Activated CD8-positive, alpha-beta memory T cell treated with anti-CD3 and anti-CD28 coated beads, Interleukin-2, amount 50 U/mL, for 1 hour (primary cell): ENCODE measurements around the gene AP1S1.
"Not testable (repeated sequence)": the region's sequence is repeated elsewhere in the genome, so short reads cannot be mapped to it uniquely, and the experiment has no call there.

ENCODE experiments used
- DNase-seq: peaks from one replicate; pipeline ENCODE4 v3.0.0-alpha.2; 2020; ENCODE audit errors: extremely low read depth

Gene AP1S1

DNA sequence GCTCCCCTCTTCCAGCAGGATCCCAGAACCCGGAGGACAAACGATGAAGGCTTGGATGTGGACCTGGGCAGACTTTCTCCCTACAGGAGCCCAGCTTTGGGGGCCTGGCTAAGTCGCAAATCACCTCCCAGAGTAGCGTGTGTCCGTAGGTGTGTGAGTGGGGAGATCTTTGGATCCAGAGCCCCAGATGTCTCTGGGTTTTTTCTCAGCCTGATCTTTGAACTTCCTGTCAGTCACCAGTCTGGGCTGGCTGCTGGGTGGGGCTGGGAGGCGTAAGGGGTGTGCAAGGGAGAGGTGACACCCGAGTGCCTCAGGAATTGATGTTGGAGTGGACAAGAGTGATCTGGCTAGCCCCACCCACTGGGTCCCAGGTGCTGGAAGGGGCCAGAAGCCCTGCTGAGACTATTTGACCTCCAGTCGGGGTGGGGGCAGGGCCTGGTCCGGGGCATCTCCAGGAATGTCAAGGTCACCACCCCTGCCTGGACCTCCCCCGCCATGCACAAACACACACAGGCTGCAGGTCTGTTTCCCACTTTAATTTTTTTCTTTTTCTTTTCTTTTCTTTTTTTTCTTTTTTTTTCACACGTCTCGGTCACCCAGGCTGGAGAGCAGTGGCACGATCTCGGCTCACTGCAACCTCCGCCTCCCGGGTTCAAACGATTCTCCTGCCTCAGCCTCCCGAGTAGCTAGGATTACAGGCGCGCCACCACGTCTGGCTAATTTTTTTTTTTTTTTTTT lies 46.8 kb downstream of the AP1S1 start, which contains the start of gene MOGAT3:
TSS of gene MOGAT3 (minus strand) at position 175 of the 738 bp plus-strand sequence. CDS start 182 bp downstream, outside the sequence.
- no peak for DNase-seq

DNA sequence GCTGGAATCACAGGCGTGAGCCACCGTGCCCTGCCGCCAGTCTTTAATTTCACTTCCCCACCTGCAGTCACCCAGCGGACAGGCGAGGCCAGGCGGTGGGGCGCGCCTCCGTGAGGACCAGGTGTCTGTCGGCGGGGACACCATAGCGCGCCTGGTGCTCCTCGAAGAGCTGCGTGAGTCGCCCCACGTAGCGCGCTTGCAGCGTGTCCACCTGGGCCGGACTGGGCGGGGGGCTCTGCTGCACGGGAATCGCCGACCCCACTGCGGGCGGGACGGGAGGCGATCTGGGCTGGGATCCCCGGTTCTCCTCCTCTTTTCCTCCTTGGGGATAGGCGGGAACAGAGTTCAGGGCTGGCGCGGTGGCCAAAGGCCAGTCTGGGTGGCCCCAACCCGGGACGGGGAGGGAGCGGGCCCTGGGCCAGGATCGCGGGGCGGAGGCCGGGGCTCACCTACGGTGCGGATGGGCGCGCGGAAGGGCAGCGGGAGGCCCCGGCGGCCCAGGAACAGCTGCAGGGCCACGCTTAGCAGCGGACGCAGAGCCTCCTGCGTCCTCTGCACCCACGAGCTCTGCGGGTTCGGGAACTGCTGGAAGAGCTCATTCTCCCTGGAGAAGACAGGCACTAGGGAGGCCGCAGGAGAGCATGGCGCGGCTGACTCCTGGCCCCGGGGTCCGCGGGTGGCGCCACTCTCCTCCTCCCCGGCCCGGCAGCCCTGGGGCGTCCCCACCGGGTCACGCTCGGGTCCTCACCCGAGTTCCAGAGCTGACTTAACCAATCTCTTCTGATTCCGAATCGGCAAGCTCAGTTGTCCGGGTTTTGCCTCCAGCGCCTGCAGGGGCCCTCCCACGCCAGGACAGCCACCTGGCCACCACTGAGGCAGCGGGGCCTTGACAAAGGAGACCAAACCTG lies 47.7 kb downstream of the AP1S1 start:
- DNase-seq: no peak

DNA sequence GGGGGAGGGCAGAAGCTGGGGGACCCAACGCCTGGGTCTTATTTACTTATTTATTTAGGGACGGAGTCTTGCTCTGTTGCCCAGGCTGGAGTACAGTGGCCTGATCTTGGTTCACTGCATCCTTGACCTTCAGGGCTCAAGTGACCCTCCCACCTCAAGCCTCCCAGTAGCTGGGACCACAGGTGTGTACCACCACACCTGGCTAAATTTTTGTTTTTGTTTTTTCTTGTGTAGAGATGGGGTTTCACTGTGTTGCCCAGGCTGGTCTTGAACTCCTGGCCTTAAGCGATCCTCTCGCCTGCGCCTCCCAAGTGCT lies 48.3 kb downstream of the AP1S1 start:
- DNase-seq: no peak

DNA sequence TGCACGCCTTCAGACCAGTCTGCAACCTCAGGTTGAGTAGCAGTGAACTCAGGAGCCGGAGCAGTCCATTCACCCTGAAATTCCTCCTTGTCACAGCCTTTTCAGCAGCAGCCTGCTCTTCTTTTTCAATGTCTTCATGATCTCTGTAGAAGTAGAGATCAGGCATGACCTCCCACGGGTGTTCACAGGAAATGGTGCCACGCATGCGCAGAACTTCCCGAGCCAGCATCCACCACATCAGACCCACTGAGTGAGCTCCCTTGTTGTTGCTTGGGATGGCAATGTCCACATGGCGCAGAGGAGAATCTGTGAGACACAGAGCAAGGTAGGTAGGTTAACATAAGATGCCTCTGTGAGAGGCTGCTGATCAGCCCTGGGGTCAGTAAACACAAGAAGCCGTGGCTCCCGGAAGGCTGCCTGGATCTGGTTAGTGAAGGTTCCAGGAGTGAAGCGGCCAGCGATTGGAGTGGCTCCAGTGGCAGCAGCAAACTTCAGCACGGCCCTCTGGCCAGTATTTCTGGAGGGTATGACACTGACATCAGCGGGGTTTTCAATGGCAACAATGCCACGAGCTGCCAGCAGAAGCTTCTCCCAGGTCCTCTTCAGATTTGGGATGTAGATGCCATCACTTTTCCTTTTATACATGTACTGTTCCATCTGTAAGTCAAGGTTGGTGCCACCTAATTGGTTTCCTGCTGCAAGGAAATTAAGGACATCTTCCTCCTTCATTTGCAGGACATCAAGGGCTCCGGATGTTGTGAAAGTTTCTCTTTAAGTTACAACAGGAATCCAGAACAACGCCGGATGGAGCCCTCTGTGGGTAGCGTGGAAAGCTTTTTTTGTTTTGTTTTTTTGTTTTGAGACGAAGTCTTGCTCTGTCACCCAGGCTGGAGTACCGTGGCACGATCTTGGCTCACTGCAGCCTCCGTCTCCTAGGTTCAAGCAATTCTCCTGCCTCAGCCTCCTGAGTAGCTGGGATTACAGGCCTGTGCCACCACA lies 49.8 kb downstream of the AP1S1 start:
- not testable (repeated sequence) for DNase-seq

DNA sequence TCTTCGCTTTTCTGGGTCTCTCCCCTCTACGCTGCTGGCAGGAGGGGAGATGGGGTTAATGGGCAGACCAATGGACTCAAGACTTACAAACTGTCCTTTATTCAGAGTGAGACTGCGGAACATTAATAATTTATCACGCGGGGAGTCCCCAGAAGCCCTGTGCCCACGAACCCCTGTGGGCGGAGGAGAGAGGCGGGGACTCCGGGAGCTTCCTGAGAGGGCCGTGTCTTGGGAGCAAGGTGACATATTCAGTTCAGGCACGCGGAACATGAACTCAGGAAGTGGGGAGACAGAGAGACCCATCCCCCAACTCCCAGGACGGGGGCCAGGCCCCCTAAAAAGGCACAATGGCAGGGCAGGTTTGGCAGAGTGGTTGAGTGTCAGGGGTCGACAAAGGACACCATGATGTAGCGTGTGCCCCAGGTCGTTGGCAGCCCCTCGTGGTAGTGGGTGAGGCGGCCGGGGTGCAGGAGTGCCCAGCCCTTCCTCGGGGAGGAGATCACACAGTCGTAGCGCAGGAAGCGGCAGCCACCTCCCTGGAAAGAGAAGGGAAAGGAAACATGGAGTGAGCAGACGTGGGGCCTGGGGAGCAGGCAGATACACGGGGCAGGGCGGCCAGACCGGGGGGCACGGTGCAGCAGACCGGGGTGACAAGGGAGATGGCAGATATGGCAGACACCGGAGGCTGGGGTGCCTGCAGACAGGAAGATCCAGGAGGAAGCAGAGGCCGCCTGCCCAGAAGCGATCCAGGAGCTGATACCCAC lies 51.8 kb downstream of the AP1S1 start:
- DNase-seq: no peak

DNA sequence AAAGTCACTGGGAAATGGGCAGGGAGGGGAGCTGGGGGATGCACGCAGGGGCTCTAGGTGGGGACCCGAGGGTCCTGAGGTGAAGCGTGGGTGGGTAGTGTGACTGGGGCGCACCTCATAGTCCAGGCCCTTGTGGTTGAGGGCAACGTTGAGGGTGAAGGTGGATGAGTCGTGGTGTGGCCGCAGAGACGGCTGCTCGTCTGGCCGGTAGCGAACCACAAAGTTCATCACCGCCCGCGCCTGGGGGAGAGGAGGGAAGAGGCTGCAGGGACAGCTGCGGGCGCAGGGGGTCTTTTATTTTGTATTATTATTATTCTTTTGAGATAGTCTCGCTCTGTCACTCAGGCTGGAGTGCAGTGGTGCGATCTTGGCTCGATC lies 52.4 kb downstream of the AP1S1 start:
- DNase-seq: no peak

DNA sequence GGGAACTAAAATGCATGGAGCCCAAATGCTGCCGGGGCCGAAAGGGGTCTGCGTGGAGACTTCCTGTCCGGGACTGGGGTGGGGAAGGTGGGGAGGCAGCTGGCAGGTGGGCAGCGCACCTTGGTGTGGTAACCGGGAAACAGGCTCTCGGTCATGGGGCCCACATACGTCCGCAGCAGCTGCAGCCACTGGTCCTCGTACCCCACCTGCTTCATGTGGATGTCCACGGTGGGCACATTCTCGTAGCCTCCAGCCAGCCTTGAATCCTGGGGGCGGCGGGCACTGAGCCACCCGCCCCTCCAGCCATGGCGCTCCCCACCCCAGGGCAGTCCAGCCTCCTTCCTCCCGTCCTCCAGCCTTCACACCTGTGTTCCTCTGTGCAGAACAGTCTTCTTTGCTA lies 53.2 kb downstream of the AP1S1 start:
- no peak for DNase-seq

DNA sequence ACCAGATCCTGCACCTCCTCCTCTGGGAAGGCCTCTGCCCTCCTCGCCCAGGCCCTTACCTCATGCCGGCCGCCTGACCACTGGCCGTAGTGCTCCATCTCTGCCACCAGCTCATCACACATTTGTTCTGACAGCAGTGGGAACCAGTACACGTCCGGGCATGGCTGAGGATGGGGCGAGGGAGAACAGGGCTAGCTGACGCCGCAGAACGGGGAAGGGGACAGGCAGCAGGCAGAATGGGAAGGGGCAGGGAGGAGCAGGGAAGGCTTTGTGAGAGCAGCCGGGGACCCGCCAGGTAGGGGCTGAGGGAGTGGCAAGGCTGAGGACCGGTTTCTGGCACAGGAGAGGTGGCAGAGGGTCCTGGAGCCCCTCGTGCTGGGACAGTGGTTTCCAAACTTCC lies 54.5 kb downstream of the AP1S1 start:
- DNase-seq: no peak

DNA sequence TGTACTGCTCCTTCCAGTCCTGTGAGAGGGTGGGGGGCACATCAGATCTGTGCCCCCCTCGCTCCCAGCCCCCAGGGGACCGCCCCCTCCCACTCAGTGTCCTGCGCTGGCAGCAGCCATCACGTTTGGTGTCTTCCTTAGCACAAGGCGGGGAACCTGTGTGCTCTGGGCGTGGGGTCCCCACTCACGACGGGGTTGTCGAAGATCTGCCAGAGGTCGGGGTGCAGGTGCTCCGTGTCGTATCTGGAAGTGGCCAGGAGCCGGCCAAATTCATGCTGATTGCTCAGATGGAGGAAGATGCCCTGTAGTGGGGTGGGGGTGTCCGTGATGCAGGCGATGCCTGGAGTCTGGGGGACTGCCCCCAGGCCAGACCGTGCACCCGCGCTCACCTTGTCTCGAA lies 55.9 kb downstream of the AP1S1 start:
- no peak for DNase-seq
